Stimulated activated CD8-positive, alpha-beta memory T cell treated with anti-CD3 and anti-CD28 coated beads, Interleukin-15, amount 100 ng/mL, for 4 hours (primary cell): Measurements from ENCODE around the gene MYO10.
"Not testable (repeated sequence)": the region's sequence is repeated elsewhere in the genome, so short reads cannot be mapped to it uniquely, and the experiment has no call there.

Experiments used
- DNase-seq, 2 donors: peaks; one replicate each; pipeline ENCODE4 v3.0.0-alpha.2; 2020; ENCODE audit warnings: low read depth in 2 of 2

MYO10 gene

GRCh38 chr5:16744164-16744880 lies 191.8 kb downstream of the MYO10 start:
- no peak for DNase-seq

GRCh38 chr5:16742938-16743337 lies 193.2 kb downstream of the MYO10 start:
- DNase-seq, result no peak

GRCh38 chr5:16740811-16741392 lies 195.2 kb downstream of the MYO10 start:
- DNase-seq, result no peak

- DNase-seq, result no peak
Observed at GRCh38 chr5:16740066-16740810, 195.8 kb downstream of the MYO10 start.

- not testable (repeated sequence) for DNase-seq
Observed at GRCh38 chr5:16738393-16738792, 197.7 kb downstream of the MYO10 start.

- DNase-seq, result no peak
Observed at GRCh38 chr5:16737620-16738364, 198.3 kb downstream of the MYO10 start.

- DNase-seq, result no peak
Observed at GRCh38 chr5:16737209-16737608, 198.9 kb downstream of the MYO10 start.

- no peak for DNase-seq
Observed at GRCh38 chr5:16736158-16736995, 199.7 kb downstream of the MYO10 start.

GRCh38 chr5:16735101-16736060 lies 200.7 kb downstream of the MYO10 start:
- DNase-seq, result no peak

GRCh38 chr5:16733331-16734006 lies 202.6 kb downstream of the MYO10 start:
- no peak for DNase-seq

- no peak for DNase-seq
Observed at GRCh38 chr5:16732356-16732755, 203.7 kb downstream of the MYO10 start.

GRCh38 chr5:16727755-16728325 lies 208.2 kb downstream of the MYO10 start:
- DNase-seq, result no peak

- no peak for DNase-seq
Observed at GRCh38 chr5:16726538-16726946, 209.5 kb downstream of the MYO10 start.

- DNase-seq, result no peak
Observed at GRCh38 chr5:16725575-16725974, 210.5 kb downstream of the MYO10 start.

GRCh38 chr5:16723821-16724220 lies 212.3 kb downstream of the MYO10 start:
- no peak for DNase-seq

GRCh38 chr5:16722097-16722495 lies 214.0 kb downstream of the MYO10 start:
- DNase-seq, result no peak

GRCh38 chr5:16721151-16722096 lies 214.7 kb downstream of the MYO10 start:
- DNase-seq, result no peak

GRCh38 chr5:16718036-16718435 lies 218.1 kb downstream of the MYO10 start:
- DNase-seq, result not testable (repeated sequence)
